ENCODE measurements around the gene KIRREL1. TPM values are rescaled to one million over a fixed set of nuclear protein-coding genes. Genes with fewer than 3 reads are reported as not detected.

Gene KIRREL1
- total RNA-seq, 2 experiments from 2014 or later = not detected

DNA sequence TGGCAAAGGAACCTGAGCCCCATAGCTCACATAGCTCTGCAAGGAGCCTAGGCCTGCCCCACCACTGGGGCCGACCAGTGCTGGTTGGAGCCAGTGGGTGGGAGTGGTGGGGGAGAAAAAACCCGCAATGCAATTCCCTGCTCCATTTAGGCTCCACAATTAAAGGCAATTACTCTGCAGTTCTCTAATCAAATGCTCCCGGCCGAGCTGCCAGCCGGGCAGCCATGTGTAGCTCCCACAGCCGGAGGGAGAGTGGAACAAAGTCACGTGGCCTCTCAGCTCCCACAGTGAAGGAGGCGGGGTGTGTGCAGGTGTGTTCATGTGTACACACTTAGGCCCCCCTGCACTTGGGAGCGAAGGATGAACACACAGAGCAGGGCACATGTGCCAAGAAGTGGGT is 81.6 kb downstream of the KIRREL1 start:
- no peak for ATAC-seq (ENCODE audit: poor library complexity)
- Histone ChIP-seq H3K9me3 (ENCODE audit: control insufficient read depth in 1 of 2, insufficient read depth in 1 of 2, low read length in 2 of 2) (no peaks in the 10 kb centered on the region), H3K27me3 (ENCODE audit: control insufficient read depth in 1 of 2, insufficient read depth in 2 of 2, low read length in 2 of 2) (no peaks in the 10 kb centered on the region), H3K4me3 (ENCODE audit: low read length) (no peak overlapping the region), H3K27ac (ENCODE audit: low read depth in 1 of 2, low read length in 2 of 2) (no peak overlapping the region), H3K36me3 (ENCODE audit: insufficient read depth, low read length) (no peaks in the 10 kb centered on the region), H3K4me1 (ENCODE audit: insufficient read depth, low read length) (no peaks in the 10 kb centered on the region)
- no peak for DNase-seq
- no peaks in the 10 kb centered on the region for H3K4me1 Mint-ChIP-seq (ENCODE audit: low read depth)
- TF ChIP-seq, protein P1, sequence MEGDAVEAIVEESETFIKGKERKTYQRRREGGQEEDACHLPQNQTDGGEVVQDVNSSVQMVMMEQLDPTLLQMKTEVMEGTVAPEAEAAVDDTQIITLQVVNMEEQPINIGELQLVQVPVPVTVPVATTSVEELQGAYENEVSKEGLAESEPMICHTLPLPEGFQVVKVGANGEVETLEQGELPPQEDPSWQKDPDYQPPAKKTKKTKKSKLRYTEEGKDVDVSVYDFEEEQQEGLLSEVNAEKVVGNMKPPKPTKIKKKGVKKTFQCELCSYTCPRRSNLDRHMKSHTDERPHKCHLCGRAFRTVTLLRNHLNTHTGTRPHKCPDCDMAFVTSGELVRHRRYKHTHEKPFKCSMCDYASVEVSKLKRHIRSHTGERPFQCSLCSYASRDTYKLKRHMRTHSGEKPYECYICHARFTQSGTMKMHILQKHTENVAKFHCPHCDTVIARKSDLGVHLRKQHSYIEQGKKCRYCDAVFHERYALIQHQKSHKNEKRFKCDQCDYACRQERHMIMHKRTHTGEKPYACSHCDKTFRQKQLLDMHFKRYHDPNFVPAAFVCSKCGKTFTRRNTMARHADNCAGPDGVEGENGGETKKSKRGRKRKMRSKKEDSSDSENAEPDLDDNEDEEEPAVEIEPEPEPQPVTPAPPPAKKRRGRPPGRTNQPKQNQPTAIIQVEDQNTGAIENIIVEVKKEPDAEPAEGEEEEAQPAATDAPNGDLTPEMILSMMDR (IDR thresholded peaks at IDR 0.05) = no peak
- H3K36me3 Mint-ChIP-seq (ENCODE audit: low read depth) = no peaks in the 10 kb centered on the region
- H3K4me3 Mint-ChIP-seq = no peak overlapping the region
- ChIA-PET POLR2A (no interaction called here), CTCF (no interaction called here)
- no peaks in the 10 kb centered on the region for H3K27me3 Mint-ChIP-seq
- no peaks in the 10 kb centered on the region for H3K9me3 Mint-ChIP-seq
- intact Hi-C loops (cut with DNase I, micrococcal nuclease) = no loop called here
- no peak overlapping the region for H3K27ac Mint-ChIP-seq

DNA sequence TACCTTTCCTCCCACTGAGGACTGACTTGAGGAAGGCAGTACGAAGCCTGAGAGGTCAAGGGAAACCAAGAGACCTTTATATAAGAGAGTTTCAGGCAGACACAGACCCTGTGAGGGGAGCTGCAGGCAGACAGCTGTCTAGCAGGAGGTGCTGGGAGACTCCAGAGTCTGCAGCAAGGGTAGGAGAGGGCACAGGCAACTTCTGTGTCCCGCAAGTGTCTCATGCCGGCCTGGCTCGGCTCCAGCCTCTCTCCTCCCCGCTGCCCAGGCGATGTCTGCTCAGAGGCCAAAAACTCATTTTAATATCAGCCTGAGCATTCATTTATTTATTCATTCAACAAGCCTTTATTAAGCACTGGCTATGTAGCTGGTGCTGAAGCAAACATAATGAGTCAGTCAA is 83.0 kb downstream of the KIRREL1 start:
- CTCF ChIA-PET = no interaction called here

DNA sequence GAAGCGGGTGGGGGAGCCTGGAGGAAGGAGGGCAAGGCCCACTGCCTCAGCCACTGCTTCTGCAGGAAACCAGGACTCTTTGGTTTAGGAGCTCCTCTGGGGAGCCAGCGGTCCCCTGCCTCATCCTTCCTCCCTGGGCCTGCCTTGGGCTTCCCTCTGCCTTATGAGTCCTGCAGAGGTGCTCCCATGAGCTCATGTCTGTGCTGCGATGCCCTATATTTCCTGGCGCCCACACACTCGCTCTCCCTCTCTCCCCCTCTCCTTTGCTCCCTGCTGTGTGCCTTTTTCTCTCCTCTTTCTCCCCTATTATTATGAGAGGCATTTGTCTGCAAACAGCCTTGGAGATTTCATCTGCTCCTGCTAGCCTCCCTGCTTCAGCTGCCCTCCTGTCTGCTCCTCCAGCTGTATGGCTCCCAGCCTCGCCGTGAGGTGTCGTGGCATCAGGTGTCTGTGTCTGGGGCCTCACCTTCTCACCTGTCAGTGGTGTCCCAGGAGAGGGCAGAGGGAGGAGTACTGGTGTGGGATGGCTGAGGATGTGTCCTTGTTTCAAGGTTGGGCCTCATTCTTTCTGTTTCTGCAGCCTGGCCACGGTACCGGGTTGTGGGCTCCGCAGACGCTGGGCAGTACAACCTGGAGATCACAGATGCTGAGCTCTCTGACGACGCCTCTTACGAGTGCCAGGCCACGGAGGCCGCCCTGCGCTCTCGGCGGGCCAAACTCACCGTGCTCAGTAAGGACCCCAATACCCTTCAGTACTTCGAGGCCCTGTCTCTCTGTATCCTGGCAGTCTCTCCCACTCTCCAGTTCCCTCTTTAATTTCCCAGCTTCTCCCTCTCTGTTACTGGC is 84.2 kb downstream of the KIRREL1 start:
- ATAC-seq (ENCODE audit: poor library complexity) = no peak
- H3K9me3 ChIP-seq (ENCODE audit: control insufficient read depth in 1 of 2, insufficient read depth in 1 of 2, low read length in 2 of 2) = no peaks in the 10 kb centered on the region
- H3K27ac Mint-ChIP-seq = no peak overlapping the region
- no peaks in the 10 kb centered on the region for H3K36me3 ChIP-seq (ENCODE audit: insufficient read depth, low read length)
- no peaks in the 10 kb centered on the region for H3K9me3 Mint-ChIP-seq
- no peaks in the 10 kb centered on the region for H3K27me3 ChIP-seq (ENCODE audit: control insufficient read depth in 1 of 2, insufficient read depth in 2 of 2, low read length in 2 of 2)
- H3K36me3 Mint-ChIP-seq (ENCODE audit: low read depth) = no peaks in the 10 kb centered on the region
- no peak overlapping the region for H3K4me3 ChIP-seq (ENCODE audit: low read length)
- no peaks in the 10 kb centered on the region for H3K27me3 Mint-ChIP-seq
- H3K27ac ChIP-seq (ENCODE audit: low read depth in 1 of 2, low read length in 2 of 2) = no peak overlapping the region
- no peaks in the 10 kb centered on the region for H3K4me1 ChIP-seq (ENCODE audit: insufficient read depth, low read length)
- ChIA-PET POLR2A (no interaction called here), CTCF (no interaction called here)
- H3K4me1 Mint-ChIP-seq (ENCODE audit: low read depth) = no peaks in the 10 kb centered on the region
- TF ChIP-seq, protein P1 (IDR thresholded peaks at IDR 0.05) = no peak
- intact Hi-C loops (cut with DNase I, micrococcal nuclease) = no loop called here
- no peak overlapping the region for H3K4me3 Mint-ChIP-seq
- DNase-seq = no peak

More for the DNA sequence above, 83.0 kb downstream of the KIRREL1 start:
- no peaks in the 10 kb centered on the region for H3K27me3 ChIP-seq (ENCODE audit: control insufficient read depth in 1 of 2, insufficient read depth in 2 of 2, low read length in 2 of 2)
- Mint-ChIP-seq H3K9me3 (no peaks in the 10 kb centered on the region), H3K27ac (no peak overlapping the region), H3K27me3 (no peaks in the 10 kb centered on the region), H3K4me3 (no peak overlapping the region), H3K4me1 (ENCODE audit: low read depth) (no peaks in the 10 kb centered on the region), H3K36me3 (ENCODE audit: low read depth) (no peaks in the 10 kb centered on the region)
- intact Hi-C loops (cut with DNase I, micrococcal nuclease) = no loop called here
- no peak for DNase-seq
- no peaks in the 10 kb centered on the region for H3K9me3 ChIP-seq (ENCODE audit: control insufficient read depth in 1 of 2, insufficient read depth in 1 of 2, low read length in 2 of 2)
- H3K4me1 ChIP-seq (ENCODE audit: insufficient read depth, low read length) = no peaks in the 10 kb centered on the region
- no peak overlapping the region for H3K27ac ChIP-seq (ENCODE audit: low read depth in 1 of 2, low read length in 2 of 2)
- no peak for ATAC-seq (ENCODE audit: poor library complexity)
- H3K36me3 ChIP-seq (ENCODE audit: insufficient read depth, low read length) = no peaks in the 10 kb centered on the region
- TF ChIP-seq, protein P1 (IDR thresholded peaks at IDR 0.05) = no peak
- H3K4me3 ChIP-seq (ENCODE audit: low read length) = no peak overlapping the region
- POLR2A ChIA-PET = no interaction called here
